ENCODE results near the gene FAT1.

- no peak for TF ChIP-seq CTCF (IDR thresholded peaks at IDR 0.05)
- no peak for TF ChIP-seq POLR2A (IDR thresholded peaks at IDR 0.05)
Measured at GRCh38 chr4:186708554-186708953, 15.1 kb downstream of the FAT1 start.

Data from right lobe of liver (tissue), 4 donors.